H9 (cell line): ENCODE measurements around the gene DNAJC24. TPM values are rescaled to one million over a fixed set of nuclear protein-coding genes. Genes with fewer than 3 reads are reported as not detected.

Experiments used
- DNase-seq: peaks from one replicate; pipeline ENCODE4 v3.0.0-alpha.2; 2017
- H2AFZ ChIP-seq: one replicate; pipeline ENCODE4 v1.6.1; 2013; ENCODE audit warnings: mild to moderate bottlenecking, low read length, control low read depth, moderate library complexity
- H2AK5ac ChIP-seq: 2 replicates; pipeline ENCODE4 v1.6.1; 2013; ENCODE audit warnings: low read length, control low read depth, mixed read lengths; ENCODE audit not compliant: insufficient read length
- H2BK120ac ChIP-seq: one replicate; pipeline ENCODE4 v1.6.1; 2013; ENCODE audit warnings: low read depth, mild to moderate bottlenecking, low read length, control low read depth, inconsistent platforms; ENCODE audit not compliant: poor library complexity, severe bottlenecking
- H2BK12ac ChIP-seq: 2 replicates; pipeline ENCODE4 v1.6.1; 2013; ENCODE audit warnings: low read length, control low read depth, mixed read lengths, low read depth; ENCODE audit not compliant: insufficient read length
- H2BK15ac ChIP-seq: 2 replicates; pipeline ENCODE4 v1.6.1; 2013; ENCODE audit warnings: low read depth, low read length, control low read depth
- H2BK20ac ChIP-seq: one replicate; pipeline ENCODE4 v1.6.1; 2013; ENCODE audit warnings: low read depth, mild to moderate bottlenecking, low read length, control low read depth, inconsistent platforms; ENCODE audit not compliant: poor library complexity, severe bottlenecking
- H2BK5ac ChIP-seq: 2 replicates; pipeline ENCODE4 v1.6.1; 2013; ENCODE audit warnings: low read length, control low read depth, mixed read lengths; ENCODE audit not compliant: insufficient read length
- H3K14ac ChIP-seq: 2 replicates; pipeline ENCODE4 v1.6.1; 2013; ENCODE audit warnings: low read length, control low read depth; ENCODE audit not compliant: insufficient read depth
- H3K18ac ChIP-seq: 2 replicates; pipeline ENCODE4 v1.6.1; 2013; ENCODE audit warnings: low read depth, mild to moderate bottlenecking, mixed read lengths, low read length, control low read depth; ENCODE audit not compliant: insufficient read length
- H3K23ac ChIP-seq: 2 replicates; pipeline ENCODE4 v1.6.1; 2013; ENCODE audit warnings: low read length, control low read depth, mixed read lengths, low read depth; ENCODE audit not compliant: insufficient read length
- H3K23me2 ChIP-seq: 2 replicates; pipeline ENCODE4 v1.6.1; 2013; ENCODE audit warnings: low read depth, mild to moderate bottlenecking, mixed read lengths, low read length, control low read depth; ENCODE audit not compliant: insufficient read length, poor library complexity, severe bottlenecking
- H3K27ac ChIP-seq: 2 replicates; pipeline ENCODE4 v1.5.1; 2013; ENCODE audit warnings: low read length, control low read depth, mixed read lengths, low read depth; ENCODE audit not compliant: insufficient read length
- H3K27me3 ChIP-seq: 2 replicates; pipeline ENCODE4 v1.6.1; 2013; ENCODE audit warnings: low read length, control low read depth, inconsistent platforms; ENCODE audit not compliant: insufficient read depth
- H3K4ac ChIP-seq: 2 replicates; pipeline ENCODE4 v1.6.1; 2013; ENCODE audit warnings: low read depth, mild to moderate bottlenecking, control low read depth, inconsistent platforms, low read length, moderate library complexity
- H3K4me1 ChIP-seq: 2 replicates; pipeline ENCODE4 v1.6.1; 2013; ENCODE audit warnings: low read length, control low read depth, inconsistent platforms; ENCODE audit not compliant: insufficient read depth
- H3K4me2 ChIP-seq: 2 replicates; pipeline ENCODE4 v1.6.1; 2013; ENCODE audit warnings: low read length, control low read depth, mixed read lengths; ENCODE audit not compliant: insufficient read length, insufficient read depth
- H3K56ac ChIP-seq: 2 replicates; pipeline ENCODE4 v1.6.1; 2013; ENCODE audit warnings: low read depth, mild to moderate bottlenecking, mixed read lengths, low read length, control low read depth; ENCODE audit not compliant: insufficient read length
- H3K79me1 ChIP-seq: 2 replicates; pipeline ENCODE4 v1.6.1; 2013; ENCODE audit warnings: low read depth, mild to moderate bottlenecking, moderate library complexity, low read length, control low read depth, inconsistent platforms; ENCODE audit not compliant: insufficient read depth, poor library complexity, severe bottlenecking
- H3K79me2 ChIP-seq: 2 replicates; pipeline ENCODE4 v1.6.1; 2013; ENCODE audit warnings: low read length, control low read depth, inconsistent platforms; ENCODE audit not compliant: insufficient read depth
- H3K9ac ChIP-seq: 2 replicates; pipeline ENCODE4 v1.6.1; 2013; ENCODE audit warnings: low read length, control low read depth, mixed read lengths; ENCODE audit not compliant: insufficient read length; ENCODE audit errors: extremely low read depth
- H3K9me3 ChIP-seq: one replicate; pipeline ENCODE4 v1.6.1; 2013; ENCODE audit warnings: low read depth, low read length, inconsistent platforms; ENCODE audit not compliant: control insufficient read depth
- H3T11ph ChIP-seq: one replicate; pipeline ENCODE4 v1.6.1; 2013; ENCODE audit warnings: mild to moderate bottlenecking, low read length, control low read depth, inconsistent platforms
- H4K20me1 ChIP-seq: one replicate; pipeline ENCODE4 v1.6.1; 2013; ENCODE audit not compliant: control insufficient read depth, insufficient read length, insufficient read depth
- H4K5ac ChIP-seq: 2 replicates; pipeline ENCODE4 v1.6.1; 2013; ENCODE audit warnings: low read depth, mild to moderate bottlenecking, mixed read lengths, low read length, control low read depth; ENCODE audit not compliant: insufficient read length
- H4K8ac ChIP-seq: replicated peaks from 2 replicates; pipeline ENCODE4 v1.6.1; 2013; ENCODE audit warnings: low read length, control low read depth, mixed read lengths, low read depth; ENCODE audit not compliant: insufficient read length
- H4K91ac ChIP-seq: 2 replicates; pipeline ENCODE4 v1.6.1; 2013; ENCODE audit warnings: low read depth, mild to moderate bottlenecking, moderate library complexity, mixed read lengths, low read length, control low read depth; ENCODE audit not compliant: insufficient read length
- H3K27ac Mint-ChIP-seq, 3 experiments: 2 replicates in 2 of 3; 3 replicates in 1 of 3; pipeline ENCODE4 v1.8.0; 2020 to 2021; ENCODE audit warnings: mixed read lengths in 3 of 3, mild to moderate bottlenecking in 1 of 3, moderate library complexity in 1 of 3
- H3K27me3 Mint-ChIP-seq: 2 replicates; pipeline ENCODE4 v1.8.0; 2021; ENCODE audit warnings: low read depth, mild to moderate bottlenecking, moderate library complexity, mixed read lengths
- H3K36me3 Mint-ChIP-seq, 3 experiments: 2 replicates in 2 of 3; 3 replicates in 1 of 3; pipeline ENCODE4 v1.8.0; 2020 to 2021; ENCODE audit warnings: low read depth in 3 of 3, mixed read lengths in 3 of 3; ENCODE audit not compliant: insufficient read depth in 1 of 3
- H3K4me1 Mint-ChIP-seq, 2 experiments: 2 replicates each; pipeline ENCODE4 v1.8.0; 2020; ENCODE audit warnings: mixed read lengths in 2 of 2
- H3K4me3 Mint-ChIP-seq, 2 experiments: 2 replicates in 1 of 2; 3 replicates in 1 of 2; pipeline ENCODE4 v1.8.0; 2020 to 2021; ENCODE audit warnings: mild to moderate bottlenecking in 2 of 2, mixed read lengths in 2 of 2, moderate library complexity in 1 of 2
- H3K9me3 Mint-ChIP-seq, 2 experiments: 2 replicates in 1 of 2; 3 replicates in 1 of 2; pipeline ENCODE4 v1.8.0; 2020; ENCODE audit warnings: mild to moderate bottlenecking in 2 of 2, mixed read lengths in 2 of 2, moderate library complexity in 1 of 2
- WGBS: extraction: QIAGEN DNeasy Blood & Tissue Kit; methylation state at CpG from one replicate; pipeline ENCODE4 v1.1.7; 2013; ENCODE audit warnings: missing lambda C conversion rate, low lambda C conversion rate, mixed read lengths; ENCODE audit not compliant: insufficient read length; ENCODE audit errors: extremely low coverage; 5-methylcytosine and 5-hydroxymethylcytosine counted together
- total RNA-seq: library from RNA; stranded (reverse); gene quantifications from 2 replicates; pipeline ENCODE4 v1.2.1, GENCODE V29; 2021
- TF ChIP-seq, protein P1 (sequence below): fragments of 200-600 bp; sonication (generic); conservative IDR thresholded peaks from 3 replicates; pipeline ENCODE4 v1.8.0; 2021; ENCODE audit warnings: antibody characterized with exemption, mild to moderate bottlenecking

The DNAJC24 gene
- total RNA-seq, 1 experiment from 2014 or later: 16.7 TPM

GRCh38 chr11:31479066-31479465 is 109.4 kb downstream of the DNAJC24 start:
- no peak overlapping the region for H4K91ac ChIP-seq
- Mint-ChIP-seq H3K4me3 (no peak overlapping the region), H3K27me3 (no peaks in the 10 kb centered on the region), H3K27ac (no peak overlapping the region), H3K36me3 (peaks cover 0 to 1% (median 0%) of the 10 kb centered on the region in 3 experiments; a peak in 3 of 7 replicates), H3K9me3 (no peaks in the 10 kb centered on the region; a peak in 1 of 5 replicates), H3K4me1 (peaks cover 2 to 10% of the 10 kb centered on the region in 2 experiments; a peak in 3 of 4 replicates)
- H3K23ac ChIP-seq: no peak overlapping the region
- H3K23me2 ChIP-seq: no peaks in the 10 kb centered on the region
- H4K5ac ChIP-seq: no peak overlapping the region
- no peak overlapping the region for H3K56ac ChIP-seq
- no peak overlapping the region for H3K4ac ChIP-seq
- no peak overlapping the region for H2AK5ac ChIP-seq
- DNase-seq: no peak
- no peak overlapping the region for H3K27ac ChIP-seq
- H3T11ph ChIP-seq: no peak overlapping the region
- H2BK12ac ChIP-seq: no peak overlapping the region
- no peaks in the 10 kb centered on the region for H3K79me2 ChIP-seq
- WGBS: no CpG with 5 or more reads among the region's 4 CpGs
- H3K4me2 ChIP-seq: no peak overlapping the region
- no peak overlapping the region for H2AFZ ChIP-seq
- TF ChIP-seq, protein P1, sequence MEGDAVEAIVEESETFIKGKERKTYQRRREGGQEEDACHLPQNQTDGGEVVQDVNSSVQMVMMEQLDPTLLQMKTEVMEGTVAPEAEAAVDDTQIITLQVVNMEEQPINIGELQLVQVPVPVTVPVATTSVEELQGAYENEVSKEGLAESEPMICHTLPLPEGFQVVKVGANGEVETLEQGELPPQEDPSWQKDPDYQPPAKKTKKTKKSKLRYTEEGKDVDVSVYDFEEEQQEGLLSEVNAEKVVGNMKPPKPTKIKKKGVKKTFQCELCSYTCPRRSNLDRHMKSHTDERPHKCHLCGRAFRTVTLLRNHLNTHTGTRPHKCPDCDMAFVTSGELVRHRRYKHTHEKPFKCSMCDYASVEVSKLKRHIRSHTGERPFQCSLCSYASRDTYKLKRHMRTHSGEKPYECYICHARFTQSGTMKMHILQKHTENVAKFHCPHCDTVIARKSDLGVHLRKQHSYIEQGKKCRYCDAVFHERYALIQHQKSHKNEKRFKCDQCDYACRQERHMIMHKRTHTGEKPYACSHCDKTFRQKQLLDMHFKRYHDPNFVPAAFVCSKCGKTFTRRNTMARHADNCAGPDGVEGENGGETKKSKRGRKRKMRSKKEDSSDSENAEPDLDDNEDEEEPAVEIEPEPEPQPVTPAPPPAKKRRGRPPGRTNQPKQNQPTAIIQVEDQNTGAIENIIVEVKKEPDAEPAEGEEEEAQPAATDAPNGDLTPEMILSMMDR: no peak
- no peaks in the 10 kb centered on the region for H3K4me1 ChIP-seq
- H4K20me1 ChIP-seq: no peaks in the 10 kb centered on the region
- no peaks in the 10 kb centered on the region for H3K27me3 ChIP-seq
- no peak overlapping the region for H2BK15ac ChIP-seq
- H3K18ac ChIP-seq: no peak overlapping the region
- H2BK5ac ChIP-seq: no peak overlapping the region
- H3K9me3 ChIP-seq: no peaks in the 10 kb centered on the region
- no peaks in the 10 kb centered on the region for H3K79me1 ChIP-seq
- no peak overlapping the region for H2BK120ac ChIP-seq
- no peak overlapping the region for H3K9ac ChIP-seq
- H3K14ac ChIP-seq: no peak overlapping the region
- H2BK20ac ChIP-seq: no peak overlapping the region
- no peak overlapping the region for H4K8ac ChIP-seq
